Calu3 (cell line): Measurements from ENCODE around the gene ZNF536. TPM values are rescaled to one million over a fixed set of nuclear protein-coding genes. Genes with fewer than 3 reads are reported as not detected.

ENCODE experiments used
- BruUV-seq: library from RNA; stranded (reverse); fragments of 400-500 nt; replicated peaks from 2 replicates; lab custom pipeline; 2021; lab: Mats Ljungman, UMichigan
- CTCF ChIA-PET: fragments of 300-600 bp; sonication (Branson Sonifier 250); formaldehyde crosslinking; loops from one replicate; lab custom pipeline; 2022; ENCODE audit warnings: antibody characterized with exemption; lab: Charles Lee
- DNase-seq: peaks from one replicate; pipeline ENCODE4 v3.0.0; 2022
- H3K27ac Mint-ChIP-seq: one replicate; pipeline ENCODE4 v1.8.0; 2022; ENCODE audit warnings: mixed read lengths; ENCODE audit not compliant: unreplicated experiment
- H3K27me3 Mint-ChIP-seq: one replicate; pipeline ENCODE4 v1.8.0; 2022; ENCODE audit warnings: mixed read lengths; ENCODE audit not compliant: unreplicated experiment
- H3K36me3 Mint-ChIP-seq: one replicate; pipeline ENCODE4 v1.8.0; 2022; ENCODE audit warnings: mild to moderate bottlenecking, moderate library complexity, mixed read lengths; ENCODE audit not compliant: insufficient read depth, unreplicated experiment
- H3K4me1 Mint-ChIP-seq: one replicate; pipeline ENCODE4 v1.8.0; 2022; ENCODE audit warnings: mild to moderate bottlenecking, low read depth, mixed read lengths; ENCODE audit not compliant: unreplicated experiment
- H3K4me3 Mint-ChIP-seq: one replicate; pipeline ENCODE4 v1.8.0; 2022; ENCODE audit warnings: mild to moderate bottlenecking, low read depth, moderate library complexity, mixed read lengths; ENCODE audit not compliant: unreplicated experiment
- H3K9me3 Mint-ChIP-seq: one replicate; pipeline ENCODE4 v1.8.0; 2022; ENCODE audit warnings: low read depth, mixed read lengths; ENCODE audit not compliant: unreplicated experiment
- CTCF ChIP-seq: fragments of 200-600 bp; IDR thresholded peaks from one replicate; pipeline ENCODE4 v1.8.0; 2022; ENCODE audit warnings: antibody characterized with exemption; ENCODE audit not compliant: unreplicated experiment
- intact Hi-C: fragments of 100-400 bp; cut with micrococcal nuclease; formaldehyde crosslinking; loops from one replicate; pipeline ENCODE4 v1.10.0; 2022; ENCODE audit not compliant: unreplicated experiment
- total RNA-seq: library from RNA; stranded (reverse); gene quantifications from 2 replicates; pipeline ENCODE4 v1.2.3, GENCODE V29; 2022

The ZNF536 gene
- total RNA-seq, 1 experiment from 2014 or later, result not detected

- no peak for TF ChIP-seq CTCF
- Mint-ChIP-seq H3K27me3 (no peaks in the 10 kb centered on the region), H3K27ac (no peak overlapping the region), H3K36me3 (no peaks in the 10 kb centered on the region), H3K9me3 (peaks cover 7% of the 10 kb centered on the region), H3K4me3 (no peak overlapping the region), H3K4me1 (no peaks in the 10 kb centered on the region)
- DNase-seq, result no peak
- BruUV-seq, result no TSS peak
- intact Hi-C loops, result no loop called here
- CTCF ChIA-PET, result interaction anchor here (0.7 kb wide), 1 partner anchor 1515 kb away, joined by 3 read pairs; no protein-coding TSS in a partner anchor
These were observed 156.7 kb downstream of the ZNF536 start for GRCh38 chr19:30528919-30529318.

- BruUV-seq, result no TSS peak
- no peak overlapping the region for H3K4me3 Mint-ChIP-seq
- DNase-seq, result no peak
- H3K9me3 Mint-ChIP-seq, result peaks cover 7% of the 10 kb centered on the region
- H3K4me1 Mint-ChIP-seq, result no peaks in the 10 kb centered on the region
- H3K27me3 Mint-ChIP-seq, result no peaks in the 10 kb centered on the region
- CTCF ChIA-PET, result no interaction called here
- H3K36me3 Mint-ChIP-seq, result no peaks in the 10 kb centered on the region
- intact Hi-C loops, result no loop called here
- no peak for TF ChIP-seq CTCF
- H3K27ac Mint-ChIP-seq, result no peak overlapping the region
These were observed 157.7 kb downstream of the ZNF536 start for GRCh38 chr19:30529876-30530275.

- TF ChIP-seq CTCF, result no peak
These were observed 158.6 kb downstream of the ZNF536 start for GRCh38 chr19:30530751-30531150.

GRCh38 chr19:30535011-30535410 is 162.8 kb downstream of the ZNF536 start:
- intact Hi-C loops, result no loop called here
- BruUV-seq, result no TSS peak
- Mint-ChIP-seq H3K27ac (no peak overlapping the region), H3K4me1 (no peaks in the 10 kb centered on the region), H3K4me3 (no peak overlapping the region), H3K36me3 (no peaks in the 10 kb centered on the region), H3K9me3 (peaks cover 2% of the 10 kb centered on the region), H3K27me3 (no peaks in the 10 kb centered on the region)
- DNase-seq, result no peak
- no peak for TF ChIP-seq CTCF
- CTCF ChIA-PET, result interaction anchor here (1.0 kb wide), 1 partner anchor 12 kb away, joined by 3 read pairs; no protein-coding TSS in a partner anchor

More at GRCh38 chr19:30530751-30531150, 158.6 kb downstream of the ZNF536 start:
- Mint-ChIP-seq H3K4me1 (no peaks in the 10 kb centered on the region), H3K27me3 (no peaks in the 10 kb centered on the region), H3K4me3 (no peak overlapping the region), H3K36me3 (no peaks in the 10 kb centered on the region), H3K27ac (no peak overlapping the region), H3K9me3 (no peaks in the 10 kb centered on the region)
- no TSS peak for BruUV-seq
- CTCF ChIA-PET, result no interaction called here
- intact Hi-C loops, result no loop called here
- DNase-seq, result no peak
